Activated T-cell treated with anti-CD3 and anti-CD28 coated beads, Interleukin-2, amount 50 U/mL, for 1 hour (primary cell): ENCODE data around the gene TTLL11.

Experiments
- DNase-seq: peaks from one replicate; pipeline ENCODE4 v3.0.0-alpha.2; 2020

The TTLL11 gene

GRCh38 chr9:121844098-121844497, 249.0 kb downstream of the TTLL11 start:
- no peak for DNase-seq

GRCh38 chr9:121842612-121842978, 250.5 kb downstream of the TTLL11 start:
- DNase-seq = no peak

- no peak for DNase-seq
These were observed 251.1 kb downstream of the TTLL11 start for GRCh38 chr9:121841771-121842611.

GRCh38 chr9:121840838-121841760, 252.0 kb downstream of the TTLL11 start:
- no peak for DNase-seq

GRCh38 chr9:121839726-121840500, 253.2 kb downstream of the TTLL11 start:
- no peak for DNase-seq

- DNase-seq = no peak
These were observed 254.1 kb downstream of the TTLL11 start for GRCh38 chr9:121838746-121839669.

- no peak for DNase-seq
These were observed 255.8 kb downstream of the TTLL11 start for GRCh38 chr9:121837113-121837961.

GRCh38 chr9:121836366-121836885, 256.7 kb downstream of the TTLL11 start:
- DNase-seq = no peak

GRCh38 chr9:121835587-121836365, 257.3 kb downstream of the TTLL11 start:
- DNase-seq = no peak

- no peak for DNase-seq
These were observed 260.0 kb downstream of the TTLL11 start for GRCh38 chr9:121833061-121833460.

- DNase-seq = no peak
These were observed 261.2 kb downstream of the TTLL11 start for GRCh38 chr9:121831869-121832268.

GRCh38 chr9:121830441-121831140, 262.5 kb downstream of the TTLL11 start:
- no peak for DNase-seq

- DNase-seq = no peak
These were observed 265.7 kb downstream of the TTLL11 start for GRCh38 chr9:121827251-121827967.

GRCh38 chr9:121826711-121827110, 266.4 kb downstream of the TTLL11 start:
- no peak for DNase-seq

GRCh38 chr9:121825031-121825691, 267.9 kb downstream of the TTLL11 start:
- no peak for DNase-seq

GRCh38 chr9:121824651-121825030, 268.5 kb downstream of the TTLL11 start:
- DNase-seq = no peak

GRCh38 chr9:121823451-121824169, 269.5 kb downstream of the TTLL11 start:
- no peak for DNase-seq
